B cell (primary cell): ENCODE data around the gene ARMC10. TPM values are rescaled to one million over a fixed set of nuclear protein-coding genes. Genes with fewer than 3 reads are reported as not detected.

Experiments
- ATAC-seq: fragments of 200-7000 bp; cut with Tn5 transposase; one replicate; pipeline ENCODE4 v1.10.0; 2021; ENCODE audit warnings: low read depth, mild to moderate bottlenecking, moderate number of reproducible peaks, moderate library complexity
- CTCF ChIA-PET: fragments of 350-600 bp; sonication (Branson Sonifier 250); formaldehyde crosslinking; loops from one replicate; lab custom pipeline; 2021; ENCODE audit warnings: antibody characterized with exemption, inconsistent platforms; lab: Charles Lee
- POLR2A ChIA-PET: fragments of 350-600 bp; sonication (Branson Sonifier 250); formaldehyde crosslinking; loops from one replicate; lab custom pipeline; 2021; ENCODE audit warnings: antibody characterized with exemption; lab: Charles Lee
- DNase-seq: peaks from one replicate; pipeline ENCODE4 v3.0.0; 2013
- H2AFZ ChIP-seq: 2 replicates; pipeline ENCODE4 v1.6.1; 2012; ENCODE audit warnings: mild to moderate bottlenecking, low read depth, low read length; ENCODE audit not compliant: insufficient read depth, poor library complexity, severe bottlenecking
- H3K27ac ChIP-seq, 2 donors: 1 replicate in 1 of 2; 2 replicates in 1 of 2; pipeline ENCODE4 v1.5.1; 2012 to 2013; ENCODE audit warnings: low read length in 2 of 2, mild to moderate bottlenecking in 2 of 2, moderate library complexity in 1 of 2
- H3K27me3 ChIP-seq, 4 experiments: fragments of 200-600 bp in 1 of 4; sonication (generic) in 1 of 4; replicated peaks in 1 of 4; 1 replicate in 2 of 4; 2 replicates in 2 of 4; pipeline versions ENCODE4 v1.6.1 to v1.7.0; 2013 to 2016; ENCODE audit warnings: low read length in 3 of 4, mild to moderate bottlenecking in 2 of 4, mixed read lengths in 1 of 4, moderate library complexity in 1 of 4; ENCODE audit not compliant: insufficient read depth in 4 of 4, control insufficient read depth in 3 of 4; ENCODE audit errors: control extremely low read depth in 1 of 4
- H3K36me3 ChIP-seq, 2 experiments: replicated peaks in 1 of 2; 1 replicate in 1 of 2; 2 replicates in 1 of 2; pipeline versions ENCODE4 v1.6.1 to v1.7.1; 2013; ENCODE audit warnings: low read length in 1 of 2; ENCODE audit not compliant: insufficient read depth in 2 of 2, control insufficient read depth in 1 of 2; ENCODE audit errors: control extremely low read depth in 1 of 2, extremely low read depth in 1 of 2
- H3K4me1 ChIP-seq, 2 donors: fragments of 200-600 bp in 1 of 2; sonication (generic) in 1 of 2; 1 replicate in 1 of 2; 2 replicates in 1 of 2; pipeline versions ENCODE4 v1.5.1 to v1.6.1; 2013 to 2017; ENCODE audit warnings: low read length in 2 of 2; ENCODE audit not compliant: control insufficient read depth in 2 of 2, insufficient read depth in 2 of 2
- H3K4me2 ChIP-seq: replicated peaks from 2 replicates; pipeline ENCODE3; 2012; ENCODE audit warnings: mild to moderate bottlenecking, low read depth, low read length; ENCODE audit not compliant: poor library complexity, severe bottlenecking
- H3K4me3 ChIP-seq, 5 experiments: fragments of 200-600 bp in 1 of 5; sonication (generic) in 1 of 5; 1 replicate in 3 of 5; 2 replicates in 2 of 5; pipeline versions ENCODE4 v1.5.1 to v1.7.0; 2011 to 2016; ENCODE audit warnings: low read length in 4 of 5, mild to moderate bottlenecking in 4 of 5, low read depth in 2 of 5, control low read depth in 1 of 5, moderate library complexity in 1 of 5; ENCODE audit not compliant: insufficient read depth in 1 of 5; ENCODE audit errors: control extremely low read depth in 1 of 5, extremely low read depth in 1 of 5
- H3K79me2 ChIP-seq: fragments of 200-600 bp; sonication (generic); one replicate; pipeline ENCODE4 v1.6.0; 2016; ENCODE audit warnings: low read length; ENCODE audit not compliant: control insufficient read depth, insufficient read depth
- H3K9ac ChIP-seq: fragments of 200-600 bp; sonication (generic); 2 replicates; pipeline ENCODE4 v1.6.1; 2017; ENCODE audit warnings: mild to moderate bottlenecking, low read length, moderate library complexity
- H3K9me3 ChIP-seq, 3 donors: one replicate each; pipeline versions ENCODE4 v1.6.1 to v1.7.1; 2013; ENCODE audit warnings: low read length in 2 of 3; ENCODE audit not compliant: control insufficient read depth in 2 of 3, insufficient read depth in 1 of 3; ENCODE audit errors: control extremely low read depth in 1 of 3
- H4K20me1 ChIP-seq: 2 replicates; pipeline ENCODE4 v1.6.0; 2012; ENCODE audit warnings: mild to moderate bottlenecking, low read length; ENCODE audit not compliant: insufficient read depth, control insufficient read depth, poor library complexity, severe bottlenecking
- H3K27ac Mint-ChIP-seq: one replicate; pipeline ENCODE4 v1.8.0; 2021; ENCODE audit warnings: mixed read lengths
- H3K27me3 Mint-ChIP-seq: one replicate; pipeline ENCODE4 v1.8.0; 2021; ENCODE audit warnings: mixed read lengths
- H3K4me1 Mint-ChIP-seq: one replicate; pipeline ENCODE4 v1.8.0; 2021; ENCODE audit warnings: mixed read lengths
- H3K4me3 Mint-ChIP-seq: one replicate; pipeline ENCODE4 v1.8.0; 2021; ENCODE audit warnings: mixed read lengths
- H3K9me3 Mint-ChIP-seq: one replicate; pipeline ENCODE4 v1.8.0; 2022; ENCODE audit warnings: mixed read lengths; ENCODE audit not compliant: insufficient read depth
- EZH2 ChIP-seq: IDR thresholded peaks from 2 replicates; pipeline ENCODE4 v1.6.1; 2012; ENCODE audit warnings: borderline replicate concordance, low read depth, mild to moderate bottlenecking, moderate library complexity, low read length; ENCODE audit not compliant: insufficient read depth, poor library complexity, severe bottlenecking
- WGBS: methylation state at CpG from one replicate; pipeline ENCODE4 v1.1.5; 2013; ENCODE audit warnings: missing lambda C conversion rate; ENCODE audit not compliant: insufficient coverage; 5-methylcytosine and 5-hydroxymethylcytosine counted together
- intact Hi-C: fragments of 100-400 bp; cut with micrococcal nuclease; formaldehyde crosslinking; loops from one replicate; pipeline ENCODE4 v1.10.0; 2022
- polyA plus RNA-seq: library from polyadenylated mRNA; depleted of rRNA; stranded (reverse); fragments of >200 nt; gene quantifications from 2 replicates; pipeline ENCODE4 v1.2.3, GENCODE V29; 2012
- total RNA-seq, 2 donors: library from RNA; stranded (reverse); fragments of 120-200 nt in 1 of 2; gene quantifications; 1 replicate in 1 of 2; 2 replicates in 1 of 2; pipeline versions ENCODE4 v1.2.3 to v1.2.4, GENCODE V29; 2013 to 2022
- TF ChIP-seq, protein P1 (sequence below): fragments of 200-600 bp; IDR thresholded peaks from one replicate; pipeline ENCODE4 v1.8.0; 2022; ENCODE audit warnings: antibody characterized with exemption, mild to moderate bottlenecking

ARMC10 gene
- total and polyA plus RNA-seq, 2 donors (not counting 1 experiment from before 2014, with no cell fraction given), result 7.3 to 24.2 TPM

DNA sequence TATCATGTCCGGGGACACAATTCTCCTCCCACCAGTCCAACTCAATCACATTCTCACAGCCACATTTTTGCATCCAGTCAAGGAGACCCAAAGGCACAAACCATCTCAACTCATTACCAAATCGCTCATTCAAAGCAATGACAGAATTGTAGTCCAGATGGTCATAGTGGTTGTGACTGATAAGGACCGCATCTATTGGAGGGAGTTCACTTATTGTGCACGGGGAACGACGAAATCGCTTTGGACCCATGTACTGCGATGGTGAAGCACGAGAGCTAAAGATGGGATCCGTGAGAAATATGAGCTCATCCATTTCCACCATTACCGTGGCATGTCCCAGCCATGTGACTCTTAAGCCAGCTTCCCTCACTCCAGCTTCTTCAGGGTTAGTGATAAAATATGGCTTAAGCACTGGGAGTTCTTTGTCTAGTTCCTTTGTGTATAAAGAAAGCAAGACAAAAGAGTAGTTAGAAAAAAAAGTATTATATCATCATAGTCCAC is 44.9 kb downstream of the ARMC10 start:
- H3K36me3 ChIP-seq, result peaks cover 18 to 28% of the 10 kb centered on the region in 2 experiments
- H3K4me2 ChIP-seq, result no peak overlapping the region
- H2AFZ ChIP-seq, result no peak overlapping the region
- H3K27ac ChIP-seq, result no peak overlapping the region
- H3K79me2 ChIP-seq, result peaks cover 3% of the 10 kb centered on the region
- Mint-ChIP-seq H3K27me3 (no peaks in the 10 kb centered on the region), H3K9me3 (no peaks in the 10 kb centered on the region), H3K4me1 (no peaks in the 10 kb centered on the region), H3K4me3 (no peak overlapping the region), H3K27ac (no peak overlapping the region)
- no peaks in the 10 kb centered on the region for H3K4me1 ChIP-seq
- H3K9me3 ChIP-seq, result no peaks in the 10 kb centered on the region
- ATAC-seq, result no peak
- TF ChIP-seq, protein P1, sequence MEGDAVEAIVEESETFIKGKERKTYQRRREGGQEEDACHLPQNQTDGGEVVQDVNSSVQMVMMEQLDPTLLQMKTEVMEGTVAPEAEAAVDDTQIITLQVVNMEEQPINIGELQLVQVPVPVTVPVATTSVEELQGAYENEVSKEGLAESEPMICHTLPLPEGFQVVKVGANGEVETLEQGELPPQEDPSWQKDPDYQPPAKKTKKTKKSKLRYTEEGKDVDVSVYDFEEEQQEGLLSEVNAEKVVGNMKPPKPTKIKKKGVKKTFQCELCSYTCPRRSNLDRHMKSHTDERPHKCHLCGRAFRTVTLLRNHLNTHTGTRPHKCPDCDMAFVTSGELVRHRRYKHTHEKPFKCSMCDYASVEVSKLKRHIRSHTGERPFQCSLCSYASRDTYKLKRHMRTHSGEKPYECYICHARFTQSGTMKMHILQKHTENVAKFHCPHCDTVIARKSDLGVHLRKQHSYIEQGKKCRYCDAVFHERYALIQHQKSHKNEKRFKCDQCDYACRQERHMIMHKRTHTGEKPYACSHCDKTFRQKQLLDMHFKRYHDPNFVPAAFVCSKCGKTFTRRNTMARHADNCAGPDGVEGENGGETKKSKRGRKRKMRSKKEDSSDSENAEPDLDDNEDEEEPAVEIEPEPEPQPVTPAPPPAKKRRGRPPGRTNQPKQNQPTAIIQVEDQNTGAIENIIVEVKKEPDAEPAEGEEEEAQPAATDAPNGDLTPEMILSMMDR, result no peak
- TF ChIP-seq EZH2, result no peak
- no peaks in the 10 kb centered on the region for H3K27me3 ChIP-seq
- ChIA-PET POLR2A (no interaction called here), CTCF (interaction anchor here (1.1 kb wide), 1 partner anchor 58 kb away, joined by 7 read pairs; no protein-coding TSS in a partner anchor)
- no peak overlapping the region for H3K4me3 ChIP-seq
- no peaks in the 10 kb centered on the region for H4K20me1 ChIP-seq
- no peak overlapping the region for H3K9ac ChIP-seq
- WGBS, result 100% methylated on average over 6 of the region's 11 CpGs
- intact Hi-C loops, result no loop called here
- no peak for DNase-seq

DNA sequence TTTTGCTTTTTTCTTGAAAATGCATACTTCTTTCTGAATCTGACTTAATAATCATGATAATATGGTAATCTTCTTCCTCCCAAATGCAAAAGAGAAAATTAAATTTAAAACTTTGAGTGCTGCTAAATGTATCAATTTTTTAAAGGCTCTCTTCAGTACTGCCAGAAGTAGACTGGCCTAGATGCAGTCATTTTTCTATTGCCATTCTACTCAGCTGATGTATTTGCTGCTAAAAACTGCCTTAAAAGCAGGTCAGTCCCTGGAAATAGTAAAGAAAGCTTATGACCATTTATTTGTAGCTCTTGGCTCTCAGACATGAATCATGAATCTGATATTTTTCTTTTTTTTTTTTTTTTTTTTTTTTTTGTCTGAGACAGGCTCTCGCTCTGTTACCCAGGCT is 45.4 kb downstream of the ARMC10 start:
- no peaks in the 10 kb centered on the region for H3K27me3 ChIP-seq
- H4K20me1 ChIP-seq, result no peaks in the 10 kb centered on the region
- no peaks in the 10 kb centered on the region for H3K4me1 ChIP-seq
- POLR2A ChIA-PET, result interaction anchor here (0.7 kb wide), 1 partner anchor 8 kb away, joined by 5 read pairs; no protein-coding TSS in a partner anchor
- Mint-ChIP-seq H3K27me3 (no peaks in the 10 kb centered on the region), H3K4me1 (no peaks in the 10 kb centered on the region), H3K9me3 (no peaks in the 10 kb centered on the region), H3K27ac (no peak overlapping the region), H3K4me3 (no peak overlapping the region)
- intact Hi-C loops, result no loop called here
- no peak for TF ChIP-seq EZH2
- TF ChIP-seq, protein P1, result no peak
- H3K79me2 ChIP-seq, result peaks cover 3% of the 10 kb centered on the region
- H2AFZ ChIP-seq, result no peak overlapping the region
- 100% methylated on average over 1 of the region's 1 CpG for WGBS
- no peak overlapping the region for H3K4me2 ChIP-seq
- H3K36me3 ChIP-seq, result peaks cover 18 to 28% of the 10 kb centered on the region in 2 experiments
- CTCF ChIA-PET, result interaction anchor here (1.1 kb wide), 1 partner anchor 58 kb away, joined by 7 read pairs; no protein-coding TSS in a partner anchor
- no peak overlapping the region for H3K9ac ChIP-seq
- H3K27ac ChIP-seq, result no peak overlapping the region
- H3K4me3 ChIP-seq, result no peak overlapping the region
- no peak for DNase-seq
- no peaks in the 10 kb centered on the region for H3K9me3 ChIP-seq
- no peak for ATAC-seq
